A549 (cell line): ENCODE data around the gene MPRIP.

Experiments used
- CTCF ChIP-seq: fragments of >200 bp; sonication (Bioruptor Twin); formaldehyde crosslinking; IDR thresholded peaks from 3 replicates; pipeline ENCODE4 v1.5.1; 2016
- ELK1 ChIP-seq: fragments of 150-350 bp; IDR thresholded peaks from 2 replicates; pipeline ENCODE4 v1.6.1; 2014; ENCODE audit warnings: low read depth, mild to moderate bottlenecking, low read length
- EP300 ChIP-seq, 2 experiments: fragments of >200 bp; sonication (Bioruptor Twin); formaldehyde crosslinking; IDR thresholded peaks; 2 replicates in 1 of 2; 3 replicates in 1 of 2; pipeline ENCODE4 v1.6.1; 2016 to 2017
- FOXS1 ChIP-seq: fragments of 250-450 bp; sonication (Bioruptor Pico); IDR thresholded peaks from 2 replicates; pipeline ENCODE4 v1.5.0; 2020; ENCODE audit warnings: mild to moderate bottlenecking, moderate library complexity
- HEYL ChIP-seq: fragments of 250-450 bp; sonication (Bioruptor Pico); IDR thresholded peaks from 2 replicates; pipeline ENCODE4 v1.8.0; 2021; ENCODE audit warnings: mild to moderate bottlenecking, moderate library complexity
- JUNB ChIP-seq: fragments of >200 bp; sonication (Bioruptor Twin); formaldehyde crosslinking; IDR thresholded peaks from 2 replicates; pipeline ENCODE4 v1.6.1; 2016
- MYC ChIP-seq: IDR thresholded peaks from 2 replicates; pipeline ENCODE4 v1.6.1; 2012; ENCODE audit warnings: mild to moderate bottlenecking, inconsistent platforms, low read length, improper control_type of control experiment, borderline replicate concordance
- POLR2A ChIP-seq: IDR thresholded peaks from 2 replicates; pipeline ENCODE4 v1.6.1; 2012; ENCODE audit warnings: mild to moderate bottlenecking, low read length
- RCOR1 ChIP-seq: fragments of 150-350 bp; IDR thresholded peaks from 2 replicates; pipeline ENCODE4 v1.6.1; 2014; ENCODE audit warnings: antibody characterized with exemption, low read length, low read depth
- REST ChIP-seq: fragments of 200-600 bp; sonication (generic); IDR thresholded peaks from 2 replicates; pipeline ENCODE4 v1.6.1; 2016; ENCODE audit warnings: antibody characterized with exemption, mild to moderate bottlenecking, moderate library complexity
- SMC3 ChIP-seq: fragments of >200 bp; sonication (Bioruptor Twin); formaldehyde crosslinking; IDR thresholded peaks from 3 replicates; pipeline ENCODE4 v1.6.1; 2018; ENCODE audit warnings: inconsistent platforms
- TP53 ChIP-seq: fragments of 250-450 bp; sonication (Bioruptor Pico); IDR thresholded peaks from 2 replicates; pipeline ENCODE4 v1.5.0; 2021; ENCODE audit warnings: mild to moderate bottlenecking, moderate library complexity
- TF ChIP-seq, protein P1 (sequence below): fragments of 450-650 bp; IDR thresholded peaks from 2 replicates; pipeline ENCODE4 v1.6.1; 2014; ENCODE audit warnings: antibody characterized with exemption

DNA sequence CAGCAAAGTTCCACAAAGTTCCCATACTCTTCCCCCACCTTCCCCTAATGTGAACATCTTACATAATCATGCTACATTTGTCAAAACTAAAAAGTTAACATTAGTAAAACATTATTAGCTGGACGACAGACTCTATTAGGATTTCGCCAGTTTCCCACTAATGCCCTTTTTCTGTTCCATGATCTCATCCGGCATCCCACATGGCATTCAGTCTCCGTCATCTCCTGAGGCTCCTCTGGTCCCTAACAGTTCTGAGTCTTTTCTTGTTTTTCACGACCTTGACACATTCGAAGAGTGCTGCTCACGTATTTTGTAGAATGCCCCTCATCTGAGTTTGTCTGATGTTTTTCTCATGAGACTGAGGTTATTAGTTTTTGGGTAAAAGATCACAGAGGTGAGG, 8.8 kb upstream of the MPRIP start:
- TF ChIP-seq CTCF: no peak
- TF ChIP-seq REST: no peak
- no peak for TF ChIP-seq FOXS1
- no peak for TF ChIP-seq MYC
- TF ChIP-seq SMC3: no peak
- no peak for TF ChIP-seq HEYL
- no peak for TF ChIP-seq EP300 (IDR thresholded peaks at IDR 0.05)
- no peak for TF ChIP-seq POLR2A
- TF ChIP-seq TP53 (CRISPR knock-in tag): no peak
- TF ChIP-seq JUNB: no peak
- TF ChIP-seq, protein P1, sequence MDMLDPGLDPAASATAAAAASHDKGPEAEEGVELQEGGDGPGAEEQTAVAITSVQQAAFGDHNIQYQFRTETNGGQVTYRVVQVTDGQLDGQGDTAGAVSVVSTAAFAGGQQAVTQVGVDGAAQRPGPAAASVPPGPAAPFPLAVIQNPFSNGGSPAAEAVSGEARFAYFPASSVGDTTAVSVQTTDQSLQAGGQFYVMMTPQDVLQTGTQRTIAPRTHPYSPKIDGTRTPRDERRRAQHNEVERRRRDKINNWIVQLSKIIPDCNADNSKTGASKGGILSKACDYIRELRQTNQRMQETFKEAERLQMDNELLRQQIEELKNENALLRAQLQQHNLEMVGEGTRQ: no peak
- no peak for TF ChIP-seq ELK1
- no peak for TF ChIP-seq RCOR1
